HL-60 (cell line): ENCODE measurements around the gene CHN2.

Source experiments
- DNase-seq, 2 experiments: peaks; one replicate each; pipeline ENCODE4 v3.0.0-alpha.2; 2010 to 2020; ENCODE audit warnings: low read depth in 1 of 2, low spot score in 1 of 2
- H3K27ac ChIP-seq: fragments of 250-450 bp; sonication (Bioruptor Pico); replicated peaks from 2 replicates; pipeline ENCODE4 v1.5.1; 2020; ENCODE audit warnings: mild to moderate bottlenecking, moderate library complexity
- H3K27me3 ChIP-seq: fragments of 250-450 bp; sonication (Bioruptor Pico); 2 replicates; pipeline ENCODE4 v1.5.1; 2021; ENCODE audit warnings: mild to moderate bottlenecking, moderate library complexity; ENCODE audit not compliant: insufficient read depth, poor library complexity, severe bottlenecking
- H3K4me3 ChIP-seq: replicated peaks from 2 replicates; pipeline ENCODE4 v1.5.1; 2011; ENCODE audit warnings: mild to moderate bottlenecking, control low read depth, low read length; ENCODE audit not compliant: insufficient read depth
- CTCF ChIP-seq: IDR thresholded peaks from one replicate; pipeline ENCODE4 v1.5.1; 2011; ENCODE audit warnings: low read length, control low read depth, inconsistent platforms; ENCODE audit not compliant: insufficient read depth
- GABPA ChIP-seq: IDR thresholded peaks from 2 replicates; pipeline ENCODE4 v1.6.1; 2012; ENCODE audit warnings: low read depth
- POLR2AphosphoS5 ChIP-seq: IDR thresholded peaks from 2 replicates; pipeline ENCODE4 v1.6.1; 2012; ENCODE audit warnings: low read depth
- SPI1 ChIP-seq: IDR thresholded peaks from 2 replicates; pipeline ENCODE4 v1.6.1; 2012; ENCODE audit warnings: low read depth, mild to moderate bottlenecking, borderline replicate concordance
- TF ChIP-seq, protein P1 (sequence below): IDR thresholded peaks from 2 replicates; pipeline ENCODE4 v1.6.1; 2012; ENCODE audit warnings: low read depth; ENCODE audit not compliant: insufficient replicate concordance

CHN2 gene

DNA sequence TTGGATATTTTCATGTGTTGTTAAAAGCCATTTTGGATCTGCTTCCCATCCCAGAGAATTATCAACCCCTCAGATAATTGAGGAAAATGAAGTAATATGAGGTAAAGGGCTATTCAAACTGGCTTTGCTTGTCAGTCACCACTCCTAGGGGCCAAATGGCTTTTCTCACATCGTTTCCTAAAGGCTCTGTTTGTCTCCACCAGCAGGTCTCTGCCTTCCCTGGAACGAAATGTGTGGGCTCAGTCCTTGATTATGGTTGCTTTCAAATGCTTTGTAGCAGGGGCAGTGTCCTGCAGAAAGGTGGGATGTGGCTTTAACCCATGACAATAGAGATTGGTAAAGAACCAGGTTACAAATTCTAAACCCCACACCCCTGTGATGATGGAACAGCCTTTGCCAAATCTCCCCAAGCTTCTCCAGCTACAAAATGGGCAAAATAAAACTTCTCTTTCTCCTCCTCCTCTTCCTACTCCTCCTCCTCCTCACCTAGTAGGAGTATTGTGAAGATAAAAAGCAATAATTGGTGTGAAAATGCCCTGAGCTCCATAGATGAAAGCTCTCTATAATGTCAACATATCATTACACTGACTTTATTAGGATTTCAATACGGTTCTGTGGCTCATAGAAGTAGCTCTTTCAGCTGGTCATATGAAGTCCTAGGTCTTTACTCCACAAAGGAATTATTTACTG lies 127.6 kb downstream of the CHN2 start:
- H3K27ac ChIP-seq: no peak overlapping the region
- TF ChIP-seq SPI1: no peak
- no peak for TF ChIP-seq POLR2AphosphoS5
- TF ChIP-seq, protein P1, sequence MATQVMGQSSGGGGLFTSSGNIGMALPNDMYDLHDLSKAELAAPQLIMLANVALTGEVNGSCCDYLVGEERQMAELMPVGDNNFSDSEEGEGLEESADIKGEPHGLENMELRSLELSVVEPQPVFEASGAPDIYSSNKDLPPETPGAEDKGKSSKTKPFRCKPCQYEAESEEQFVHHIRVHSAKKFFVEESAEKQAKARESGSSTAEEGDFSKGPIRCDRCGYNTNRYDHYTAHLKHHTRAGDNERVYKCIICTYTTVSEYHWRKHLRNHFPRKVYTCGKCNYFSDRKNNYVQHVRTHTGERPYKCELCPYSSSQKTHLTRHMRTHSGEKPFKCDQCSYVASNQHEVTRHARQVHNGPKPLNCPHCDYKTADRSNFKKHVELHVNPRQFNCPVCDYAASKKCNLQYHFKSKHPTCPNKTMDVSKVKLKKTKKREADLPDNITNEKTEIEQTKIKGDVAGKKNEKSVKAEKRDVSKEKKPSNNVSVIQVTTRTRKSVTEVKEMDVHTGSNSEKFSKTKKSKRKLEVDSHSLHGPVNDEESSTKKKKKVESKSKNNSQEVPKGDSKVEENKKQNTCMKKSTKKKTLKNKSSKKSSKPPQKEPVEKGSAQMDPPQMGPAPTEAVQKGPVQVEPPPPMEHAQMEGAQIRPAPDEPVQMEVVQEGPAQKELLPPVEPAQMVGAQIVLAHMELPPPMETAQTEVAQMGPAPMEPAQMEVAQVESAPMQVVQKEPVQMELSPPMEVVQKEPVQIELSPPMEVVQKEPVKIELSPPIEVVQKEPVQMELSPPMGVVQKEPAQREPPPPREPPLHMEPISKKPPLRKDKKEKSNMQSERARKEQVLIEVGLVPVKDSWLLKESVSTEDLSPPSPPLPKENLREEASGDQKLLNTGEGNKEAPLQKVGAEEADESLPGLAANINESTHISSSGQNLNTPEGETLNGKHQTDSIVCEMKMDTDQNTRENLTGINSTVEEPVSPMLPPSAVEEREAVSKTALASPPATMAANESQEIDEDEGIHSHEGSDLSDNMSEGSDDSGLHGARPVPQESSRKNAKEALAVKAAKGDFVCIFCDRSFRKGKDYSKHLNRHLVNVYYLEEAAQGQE: no peak
- no peak for TF ChIP-seq CTCF
- no peak for TF ChIP-seq GABPA
- peaks cover 2% of the 10 kb centered on the region for H3K27me3 ChIP-seq
- no peak overlapping the region for H3K4me3 ChIP-seq
- no peak for DNase-seq

- DNase-seq: no peak
- TF ChIP-seq, protein P1: no peak
- TF ChIP-seq SPI1: no peak
- no peak for TF ChIP-seq POLR2AphosphoS5
- TF ChIP-seq GABPA: no peak
- TF ChIP-seq CTCF: no peak
- no peak overlapping the region for H3K27ac ChIP-seq
Observed at GRCh38 chr7:29325476-29325875, 130.9 kb downstream of the CHN2 start.

DNA sequence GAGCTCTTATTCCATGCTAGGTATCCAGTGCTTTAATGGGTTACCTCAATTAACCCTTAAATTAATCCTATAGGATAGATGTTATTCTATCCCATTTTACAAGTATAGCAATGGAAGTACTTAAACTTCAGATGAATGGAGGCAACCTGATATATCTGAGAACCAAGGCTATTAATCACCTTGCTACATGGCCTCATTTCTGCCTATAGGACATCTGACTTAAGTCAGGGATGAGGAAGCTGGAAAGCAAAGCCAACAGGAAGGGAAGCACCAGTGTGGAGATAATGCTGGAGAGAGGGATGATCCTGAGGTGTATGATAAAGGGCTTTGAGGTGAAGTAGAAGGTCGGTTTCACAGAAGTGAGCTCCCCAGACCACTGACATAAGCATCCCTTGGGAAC lies 132.3 kb downstream of the CHN2 start:
- no peak overlapping the region for H3K27ac ChIP-seq
- TF ChIP-seq, protein P1: no peak
- TF ChIP-seq GABPA (no peak), CTCF (no peak), SPI1 (no peak), POLR2AphosphoS5 (no peak)
- no peak for DNase-seq
- H3K27me3 ChIP-seq: no peaks in the 10 kb centered on the region
- H3K4me3 ChIP-seq: no peak overlapping the region

More at GRCh38 chr7:29325476-29325875, 130.9 kb downstream of the CHN2 start:
- Histone ChIP-seq H3K27me3 (no peaks in the 10 kb centered on the region), H3K4me3 (no peak overlapping the region)
